Measurements from ENCODE around the gene MT3. TPM values are rescaled to one million over a fixed set of nuclear protein-coding genes. Genes with fewer than 3 reads are reported as not detected.
A peak's percentile ranks its signal among the peaks of the same experiment; 100 is the strongest.

MT3 gene
- total and polyA plus RNA-seq, 2 experiments from 2014 or later = not detected

DNA sequence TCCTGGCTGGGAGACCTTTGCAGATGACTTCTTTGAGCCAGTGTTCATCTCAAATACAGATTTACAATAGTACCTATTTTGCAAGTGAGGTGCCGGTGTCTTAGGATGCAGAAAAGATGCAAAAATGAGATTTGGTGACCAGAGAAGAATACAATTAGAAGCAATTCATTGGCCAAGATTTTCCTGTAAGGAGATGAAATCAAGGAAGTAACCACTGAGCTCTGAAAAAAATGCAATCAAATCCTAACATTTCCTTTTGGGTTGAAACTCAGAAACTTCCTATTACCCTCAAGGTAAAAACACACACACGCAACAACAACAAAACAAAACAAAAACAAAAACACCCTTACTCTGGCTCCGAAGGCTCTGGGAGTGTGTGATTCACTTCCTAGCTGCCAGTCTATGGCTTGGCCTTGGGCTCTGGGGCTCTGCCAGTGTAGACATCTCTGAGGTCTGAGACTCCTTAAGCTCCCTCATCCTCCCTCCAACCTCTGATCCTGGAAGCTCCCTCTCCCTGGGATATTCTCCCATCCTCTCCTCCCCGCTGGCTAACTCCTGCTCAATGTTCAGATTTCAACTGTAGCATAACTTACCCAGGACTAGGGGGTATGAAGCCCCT is 41.3 kb upstream of the MT3 start (continued):
- TF ChIP-seq, protein P1, sequence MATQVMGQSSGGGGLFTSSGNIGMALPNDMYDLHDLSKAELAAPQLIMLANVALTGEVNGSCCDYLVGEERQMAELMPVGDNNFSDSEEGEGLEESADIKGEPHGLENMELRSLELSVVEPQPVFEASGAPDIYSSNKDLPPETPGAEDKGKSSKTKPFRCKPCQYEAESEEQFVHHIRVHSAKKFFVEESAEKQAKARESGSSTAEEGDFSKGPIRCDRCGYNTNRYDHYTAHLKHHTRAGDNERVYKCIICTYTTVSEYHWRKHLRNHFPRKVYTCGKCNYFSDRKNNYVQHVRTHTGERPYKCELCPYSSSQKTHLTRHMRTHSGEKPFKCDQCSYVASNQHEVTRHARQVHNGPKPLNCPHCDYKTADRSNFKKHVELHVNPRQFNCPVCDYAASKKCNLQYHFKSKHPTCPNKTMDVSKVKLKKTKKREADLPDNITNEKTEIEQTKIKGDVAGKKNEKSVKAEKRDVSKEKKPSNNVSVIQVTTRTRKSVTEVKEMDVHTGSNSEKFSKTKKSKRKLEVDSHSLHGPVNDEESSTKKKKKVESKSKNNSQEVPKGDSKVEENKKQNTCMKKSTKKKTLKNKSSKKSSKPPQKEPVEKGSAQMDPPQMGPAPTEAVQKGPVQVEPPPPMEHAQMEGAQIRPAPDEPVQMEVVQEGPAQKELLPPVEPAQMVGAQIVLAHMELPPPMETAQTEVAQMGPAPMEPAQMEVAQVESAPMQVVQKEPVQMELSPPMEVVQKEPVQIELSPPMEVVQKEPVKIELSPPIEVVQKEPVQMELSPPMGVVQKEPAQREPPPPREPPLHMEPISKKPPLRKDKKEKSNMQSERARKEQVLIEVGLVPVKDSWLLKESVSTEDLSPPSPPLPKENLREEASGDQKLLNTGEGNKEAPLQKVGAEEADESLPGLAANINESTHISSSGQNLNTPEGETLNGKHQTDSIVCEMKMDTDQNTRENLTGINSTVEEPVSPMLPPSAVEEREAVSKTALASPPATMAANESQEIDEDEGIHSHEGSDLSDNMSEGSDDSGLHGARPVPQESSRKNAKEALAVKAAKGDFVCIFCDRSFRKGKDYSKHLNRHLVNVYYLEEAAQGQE (IDR thresholded peaks at IDR 0.05; ENCODE audit: unreplicated experiment) = no peak
- TF ChIP-seq STAT1 (IDR thresholded peaks at IDR 0.05; ENCODE audit: unreplicated experiment) = no peak

DNA sequence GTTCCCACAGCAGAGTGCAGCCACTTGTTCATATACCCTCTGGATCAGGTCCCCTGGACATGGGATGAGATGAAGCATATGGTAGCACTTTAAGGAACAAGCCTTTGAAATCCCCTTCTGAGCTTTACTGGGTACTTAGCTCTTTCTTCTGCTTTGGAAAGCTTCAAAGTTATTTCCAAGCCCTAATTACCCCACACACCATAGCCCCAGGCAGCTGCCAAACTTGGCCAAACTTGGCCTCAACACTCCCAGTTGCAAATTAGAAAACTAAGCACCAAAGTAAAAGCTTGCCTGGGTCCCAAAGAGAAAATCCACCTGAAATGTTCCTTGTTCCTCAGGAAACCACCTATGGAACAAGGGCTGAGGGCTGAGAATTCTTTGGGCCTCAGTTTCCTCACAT is 40.2 kb upstream of the MT3 start:
- Mint-ChIP-seq H3K36me3 (ENCODE audit: low read depth) (no peaks in the 10 kb centered on the region), H3K9me3 (no peaks in the 10 kb centered on the region; the same call in 2 of the 3 replicates), H3K4me1 (peaks cover 28% of the 10 kb centered on the region), H3K4me3 (no peak overlapping the region), H3K27me3 (ENCODE audit: insufficient read depth, low read depth, poor library complexity) (peaks cover 22% of the 10 kb centered on the region), H3K27ac (no peak overlapping the region; the same call in 1 of the 2 replicates)
- no peak overlapping the region for H3K4me3 ChIP-seq
- no peaks in the 10 kb centered on the region for H4K20me1 ChIP-seq (replicated peaks; ENCODE audit: insufficient read depth)
- no peaks in the 10 kb centered on the region for H3K36me3 ChIP-seq (ENCODE audit: insufficient read depth)
- no peaks in the 10 kb centered on the region for H3K27me3 ChIP-seq (ENCODE audit: insufficient read depth)
- no peaks in the 10 kb centered on the region for H3K79me2 ChIP-seq (replicated peaks; ENCODE audit: insufficient read depth)
- H2AFZ ChIP-seq = peak overlapping the region; percentile 69
- no peak for DNase-seq (ENCODE audit: low spot score)
- peaks cover 24% of the 10 kb centered on the region for H3K4me1 ChIP-seq (ENCODE audit: insufficient read depth)
- no peak overlapping the region for H3K27ac ChIP-seq (ENCODE audit: low read depth)
- H3K4me2 ChIP-seq = no peak overlapping the region
- H3F3A ChIP-seq (replicated peaks; ENCODE audit: low read depth) = peaks cover 11% of the 10 kb centered on the region; the same call in 1 of the 2 replicates
- no peak for ATAC-seq
- no peak for TF ChIP-seq CREB1 (CRISPR knock-in tag; IDR thresholded peaks at IDR 0.05; ENCODE audit: low read depth)
- TF ChIP-seq, protein P1 (IDR thresholded peaks at IDR 0.05; ENCODE audit: unreplicated experiment) = no peak
- TF ChIP-seq ZNF114 (CRISPR knock-in tag; IDR thresholded peaks at IDR 0.05) = no peak
- no peaks in the 10 kb centered on the region for H3K9me2 ChIP-seq (ENCODE audit: insufficient read depth)

Measured in GM23338 (cell line).